Activated naive CD8-positive, alpha-beta T cell treated with anti-CD3 and anti-CD28 coated beads, Interleukin-2, amount 50 U/mL, for 16 hours (primary cell): Measurements from ENCODE around the gene OSER1.

ENCODE experiments used
- DNase-seq: peaks from one replicate; pipeline ENCODE4 v3.0.0-alpha.2; 2020; ENCODE audit warnings: low read depth, low spot score

OSER1 gene

GRCh38 chr20:44174996-44175765 lies 35.4 kb downstream of the OSER1 start:
- DNase-seq, result no peak

GRCh38 chr20:44173846-44174245 lies 36.7 kb downstream of the OSER1 start:
- no peak for DNase-seq

- no peak for DNase-seq
These were observed 37.5 kb downstream of the OSER1 start for GRCh38 chr20:44173116-44173515.

- DNase-seq, result no peak
These were observed 38.0 kb downstream of the OSER1 start for GRCh38 chr20:44172572-44172950.

GRCh38 chr20:44171775-44172571 lies 38.6 kb downstream of the OSER1 start:
- DNase-seq, result no peak

GRCh38 chr20:44170816-44171410 lies 39.7 kb downstream of the OSER1 start:
- no peak for DNase-seq

- DNase-seq, result no peak
These were observed 42.8 kb downstream of the OSER1 start for GRCh38 chr20:44167736-44168135.

GRCh38 chr20:44166477-44166876 lies 44.1 kb downstream of the OSER1 start:
- no peak for DNase-seq

GRCh38 chr20:44166008-44166407 lies 44.6 kb downstream of the OSER1 start:
- DNase-seq, result no peak

- no peak for DNase-seq
These were observed 50.4 kb downstream of the OSER1 start for GRCh38 chr20:44160133-44160532.

- no peak for DNase-seq
These were observed 50.9 kb downstream of the OSER1 start for GRCh38 chr20:44159711-44160110.

GRCh38 chr20:44159125-44159524 lies 51.4 kb downstream of the OSER1 start:
- no peak for DNase-seq

GRCh38 chr20:44157061-44157460 lies 53.5 kb downstream of the OSER1 start:
- no peak for DNase-seq

- DNase-seq, result no peak
These were observed 56.0 kb downstream of the OSER1 start for GRCh38 chr20:44154521-44155001.

GRCh38 chr20:44153636-44154043 lies 56.9 kb downstream of the OSER1 start:
- DNase-seq, result no peak

- DNase-seq, result no peak
These were observed 58.8 kb downstream of the OSER1 start for GRCh38 chr20:44151621-44152416.

GRCh38 chr20:44146272-44146671 lies 64.3 kb downstream of the OSER1 start:
- DNase-seq, result no peak
